Loucy (cell line): ENCODE measurements around the gene ANKRD65.

Experiments used
- H2AFZ ChIP-seq: fragments of 200-600 bp; sonication (generic); 2 replicates; pipeline ENCODE4 v1.6.0; 2016; ENCODE audit warnings: antibody characterized with exemption, mild to moderate bottlenecking, low read length, moderate library complexity
- H3F3A ChIP-seq: fragments of 200-600 bp; 2 replicates; pipeline ENCODE4 v1.6.0; 2016; ENCODE audit warnings: antibody characterized with exemption, low read depth, mild to moderate bottlenecking
- H3K27me3 ChIP-seq: fragments of 200-600 bp; sonication (generic); 2 replicates; pipeline ENCODE4 v1.6.1; 2014; ENCODE audit warnings: low read length, mild to moderate bottlenecking; ENCODE audit not compliant: insufficient read depth, poor library complexity, severe bottlenecking
- H3K36me3 ChIP-seq: fragments of 200-600 bp; sonication (generic); 2 replicates; pipeline ENCODE4 v1.6.1; 2016; ENCODE audit warnings: low read length; ENCODE audit not compliant: insufficient read depth
- H3K4me1 ChIP-seq: fragments of 200-600 bp; sonication (generic); 2 replicates; pipeline ENCODE4 v1.5.1; 2014; ENCODE audit warnings: low read length, mild to moderate bottlenecking; ENCODE audit not compliant: insufficient read depth, poor library complexity, severe bottlenecking
- H3K4me2 ChIP-seq: fragments of 200-600 bp; sonication (generic); 2 replicates; pipeline ENCODE4 v1.6.0; 2014; ENCODE audit warnings: antibody characterized with exemption, low read length, low read depth, mild to moderate bottlenecking; ENCODE audit not compliant: poor library complexity, severe bottlenecking
- H3K4me3 ChIP-seq: fragments of 200-600 bp; sonication (generic); 2 replicates; pipeline ENCODE4 v1.5.1; 2014; ENCODE audit warnings: low read length, mild to moderate bottlenecking, mixed read lengths; ENCODE audit not compliant: poor library complexity, severe bottlenecking
- H3K79me2 ChIP-seq: fragments of 200-600 bp; sonication (generic); 2 replicates; pipeline ENCODE4 v1.6.1; 2014; ENCODE audit warnings: low read length; ENCODE audit not compliant: insufficient read depth
- H3K9ac ChIP-seq: fragments of 200-600 bp; sonication (generic); 2 replicates; pipeline ENCODE4 v1.6.0; 2014; ENCODE audit warnings: mild to moderate bottlenecking, low read depth, low read length, moderate library complexity; ENCODE audit not compliant: poor library complexity, severe bottlenecking
- H3K9me2 ChIP-seq: fragments of 200-600 bp; sonication (generic); replicated peaks from 2 replicates; pipeline ENCODE4 v1.6.1; 2016; ENCODE audit warnings: low read depth, low read length, mixed read lengths
- H3K9me3 ChIP-seq: fragments of 200-600 bp; sonication (generic); 2 replicates; pipeline ENCODE4 v1.6.1; 2014; ENCODE audit warnings: mild to moderate bottlenecking, antibody characterized with exemption, low read length, low read depth; ENCODE audit not compliant: insufficient read depth
- H4K20me1 ChIP-seq: fragments of 200-600 bp; sonication (generic); 2 replicates; pipeline ENCODE4 v1.6.0; 2014; ENCODE audit warnings: antibody characterized with exemption, low read length, mild to moderate bottlenecking; ENCODE audit not compliant: insufficient read depth, poor library complexity, severe bottlenecking
- CTCF ChIP-seq: fragments of 200-600 bp; sonication (generic); conservative IDR thresholded peaks from 2 replicates; pipeline ENCODE4 v1.5.1; 2014; ENCODE audit warnings: mild to moderate bottlenecking, antibody characterized with exemption, low read length
- EZH2phosphoT487 ChIP-seq: fragments of 200-600 bp; IDR thresholded peaks from 2 replicates; pipeline ENCODE4 v1.6.1; 2018; ENCODE audit warnings: antibody characterized with exemption, mild to moderate bottlenecking, moderate library complexity, borderline replicate concordance

The ANKRD65 gene

DNA sequence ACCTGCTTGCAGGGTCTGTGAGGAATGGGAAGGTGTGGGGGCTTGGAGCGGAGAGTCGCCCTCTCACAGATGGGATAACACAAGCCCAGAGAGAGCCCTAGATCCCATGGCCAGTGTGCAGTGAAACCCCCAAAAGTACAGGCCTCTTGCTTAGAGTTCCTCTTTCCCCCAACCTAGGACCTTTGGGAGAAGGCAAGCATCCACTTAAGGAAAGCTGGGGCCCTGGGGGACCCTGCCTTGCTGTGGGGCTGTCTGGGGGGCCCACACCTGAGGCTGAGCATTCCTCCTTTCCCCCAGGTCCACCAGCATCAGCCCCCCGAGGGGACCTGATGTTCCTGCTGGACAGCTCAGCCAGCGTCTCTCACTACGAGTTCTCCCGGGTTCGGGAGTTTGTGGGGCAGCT is 15.6 kb upstream of the ANKRD65 start:
- no peak overlapping the region for H3K4me3 ChIP-seq
- TF ChIP-seq EZH2phosphoT487 (no peak), CTCF (no peak)
- H3K9me2 ChIP-seq = no peaks in the 10 kb centered on the region
- H3K9me3 ChIP-seq = no peaks in the 10 kb centered on the region
- H3F3A ChIP-seq = no peaks in the 10 kb centered on the region
- H3K9ac ChIP-seq = no peak overlapping the region
- no peaks in the 10 kb centered on the region for H3K79me2 ChIP-seq
- no peak overlapping the region for H2AFZ ChIP-seq
- peaks cover 25% of the 10 kb centered on the region for H3K4me1 ChIP-seq
- H4K20me1 ChIP-seq = no peaks in the 10 kb centered on the region
- no peaks in the 10 kb centered on the region for H3K27me3 ChIP-seq
- no peak overlapping the region for H3K4me2 ChIP-seq
- no peaks in the 10 kb centered on the region for H3K36me3 ChIP-seq

- Histone ChIP-seq H3K36me3 (no peaks in the 10 kb centered on the region), H4K20me1 (no peaks in the 10 kb centered on the region), H3K9me2 (no peaks in the 10 kb centered on the region), H3K4me3 (no peak overlapping the region), H3K27me3 (no peaks in the 10 kb centered on the region), H3K4me1 (peaks cover 22% of the 10 kb centered on the region), H3K79me2 (no peaks in the 10 kb centered on the region), H2AFZ (no peak overlapping the region), H3K9me3 (no peaks in the 10 kb centered on the region), H3K4me2 (no peak overlapping the region), H3F3A (no peaks in the 10 kb centered on the region), H3K9ac (no peak overlapping the region)
- no peak for TF ChIP-seq CTCF
- TF ChIP-seq EZH2phosphoT487 = no peak
Observed at GRCh38 chr1:1435911-1436629, 15.0 kb upstream of the ANKRD65 start.

DNA sequence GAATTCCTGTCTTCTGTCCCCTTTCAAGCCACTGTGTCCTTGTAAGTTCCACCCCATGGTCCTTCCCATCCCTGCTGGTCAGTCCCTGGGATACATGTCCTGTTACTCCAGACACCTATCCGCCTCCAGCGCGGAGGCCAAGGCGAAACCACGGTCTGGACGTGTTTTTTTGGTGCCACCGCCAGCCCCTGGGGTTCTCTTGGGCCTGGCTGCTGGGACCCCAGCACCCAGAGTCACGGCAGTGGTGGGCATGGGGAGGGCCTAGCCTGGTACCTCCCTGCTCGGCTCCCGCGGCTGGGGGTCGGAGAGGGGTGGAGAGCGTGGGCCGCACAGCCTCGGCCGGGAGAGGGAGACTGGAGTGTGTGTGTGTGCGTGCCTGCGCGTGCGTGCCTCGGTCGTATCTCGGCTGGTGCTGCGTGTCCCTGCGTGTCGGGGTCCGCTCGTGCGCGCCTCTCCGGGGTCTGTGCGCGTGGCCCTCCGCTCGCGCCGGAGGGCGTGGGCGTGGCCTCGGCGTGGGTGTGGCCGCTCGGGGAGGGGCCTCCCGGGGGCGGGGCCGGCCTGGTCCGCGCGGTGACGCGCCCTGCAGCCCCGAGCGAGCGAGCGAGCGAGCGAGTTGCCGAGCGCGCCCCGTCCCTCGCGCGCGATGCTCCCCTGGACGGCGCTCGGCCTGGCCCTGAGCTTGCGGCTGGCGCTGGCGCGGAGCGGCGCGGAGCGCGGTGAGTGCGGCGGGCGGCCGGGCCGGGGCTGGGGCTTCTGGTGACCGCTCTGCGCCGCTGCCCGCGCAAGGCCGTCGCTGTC is 14.2 kb upstream of the ANKRD65 start, which contains the start of gene VWA1:
VWA1 (plus strand) TSS at position 585 of the 798 bp plus-strand sequence; CDS start at position 644, 59 bp downstream.
- H3K9me2 ChIP-seq = no peaks in the 10 kb centered on the region
- H3K4me2 ChIP-seq = no peak within 1 kb of the TSS
- peaks cover 21% of the 10 kb centered on the region for H3K4me1 ChIP-seq
- no peak within 1 kb of the TSS for H3K9ac ChIP-seq
- no peaks in the 10 kb centered on the region for H3K79me2 ChIP-seq
- H2AFZ ChIP-seq = no peak within 1 kb of the TSS
- H3F3A ChIP-seq = no peaks in the 10 kb centered on the region
- H3K9me3 ChIP-seq = no peaks in the 10 kb centered on the region
- no peaks in the 10 kb centered on the region for H3K36me3 ChIP-seq
- H3K27me3 ChIP-seq = no peaks in the 10 kb centered on the region
- H3K4me3 ChIP-seq = no peak within 1 kb of the TSS
- no peaks in the 10 kb centered on the region for H4K20me1 ChIP-seq
- TF ChIP-seq CTCF (no peak), EZH2phosphoT487 (no peak)
